ENCODE results near the gene CAPSL.

CAPSL gene

GRCh38 chr5:35924122-35924949 is 14.1 kb downstream of the CAPSL start:
- no peak for TF ChIP-seq CTCF (IDR thresholded peaks at IDR 0.05)

- TF ChIP-seq CTCF (IDR thresholded peaks at IDR 0.05): no peak
These were observed 16.0 kb downstream of the CAPSL start for GRCh38 chr5:35922468-35922867.

- no peak for TF ChIP-seq CTCF (IDR thresholded peaks at IDR 0.05)
These were observed 16.5 kb downstream of the CAPSL start for GRCh38 chr5:35921930-35922329.

- TF ChIP-seq CTCF (IDR thresholded peaks at IDR 0.05): peak; percentile 27; the same call in 1 of the 2 replicates
These were observed 17.5 kb downstream of the CAPSL start for GRCh38 chr5:35920890-35921289.

GRCh38 chr5:35919191-35919590 is 19.2 kb downstream of the CAPSL start:
- TF ChIP-seq CTCF (IDR thresholded peaks at IDR 0.05): no peak

- TF ChIP-seq CTCF (IDR thresholded peaks at IDR 0.05): no peak
These were observed 29.6 kb downstream of the CAPSL start for GRCh38 chr5:35908814-35909213.

- TF ChIP-seq CTCF (IDR thresholded peaks at IDR 0.05): no peak
These were observed 30.2 kb downstream of the CAPSL start for GRCh38 chr5:35908228-35908627.

Measured in LNCAP (cell line).